IPS-20b (cell line): ENCODE results near the gene OR4C12.
"Not testable (repeated sequence)": the region's sequence is repeated elsewhere in the genome, so short reads cannot be mapped to it uniquely, and the experiment has no call there.

Source experiments
- H3K27ac ChIP-seq: one replicate; pipeline ENCODE4 v1.5.1; 2013; ENCODE audit warnings: low read length
- H3K27me3 ChIP-seq: 2 replicates; pipeline ENCODE4 v1.6.1; 2013; ENCODE audit warnings: mild to moderate bottlenecking, low read length, inconsistent platforms; ENCODE audit not compliant: insufficient read depth
- H3K36me3 ChIP-seq: 2 replicates; pipeline ENCODE4 v1.6.1; 2013; ENCODE audit warnings: low read depth, mild to moderate bottlenecking, inconsistent platforms, low read length, moderate library complexity; ENCODE audit not compliant: insufficient read depth
- H3K4me1 ChIP-seq: 2 replicates; pipeline ENCODE4 v1.6.1; 2013; ENCODE audit warnings: mild to moderate bottlenecking, control low read depth, inconsistent platforms, low read length, moderate library complexity; ENCODE audit not compliant: insufficient read depth
- H3K4me3 ChIP-seq: 2 replicates; pipeline ENCODE4 v1.5.1; 2013; ENCODE audit warnings: mild to moderate bottlenecking, low read length, inconsistent platforms
- H3K9ac ChIP-seq: 2 replicates; pipeline ENCODE4 v1.6.1; 2013; ENCODE audit warnings: low read depth, mild to moderate bottlenecking, inconsistent platforms, low read length, moderate library complexity
- H3K9me3 ChIP-seq: 2 replicates; pipeline ENCODE4 v1.6.1; 2013; ENCODE audit warnings: mild to moderate bottlenecking, low read depth, low read length, inconsistent platforms; ENCODE audit not compliant: insufficient read depth

The OR4C12 gene

GRCh38 chr11:49982435-49982834 lies at the start of gene OR4C12:
TSS of gene OR4C12 (minus strand) at chr11:49982535. CDS start at chr11:49982501, 34 bp downstream.
- H3K9ac ChIP-seq, H3K27me3 ChIP-seq, H3K4me1 ChIP-seq, H3K36me3 ChIP-seq, H3K27ac ChIP-seq, H3K4me3 ChIP-seq: not testable (repeated sequence)
- H3K9me3 ChIP-seq = peaks cover 77% of the 10 kb centered on the region

GRCh38 chr11:50030193-50030592 lies 47.9 kb upstream of the OR4C12 start:
- no peak overlapping the region for H3K27ac ChIP-seq
- no peak overlapping the region for H3K9ac ChIP-seq
- peaks cover 83% of the 10 kb centered on the region for H3K9me3 ChIP-seq
- no peaks in the 10 kb centered on the region for H3K27me3 ChIP-seq
- H3K4me1 ChIP-seq = no peaks in the 10 kb centered on the region
- no peak overlapping the region; the same call in 1 of the 2 replicates for H3K4me3 ChIP-seq
- no peaks in the 10 kb centered on the region for H3K36me3 ChIP-seq

- H3K9me3 ChIP-seq = peaks cover 96% of the 10 kb centered on the region
- no peaks in the 10 kb centered on the region for H3K36me3 ChIP-seq
- no peaks in the 10 kb centered on the region for H3K27me3 ChIP-seq
- H3K4me1 ChIP-seq = no peaks in the 10 kb centered on the region
- no peak overlapping the region for H3K4me3 ChIP-seq
- H3K9ac ChIP-seq = no peak overlapping the region
- no peak overlapping the region for H3K27ac ChIP-seq
Observed at GRCh38 chr11:49995565-49995964, 13.2 kb upstream of the OR4C12 start.

- H3K27ac ChIP-seq, H3K4me1 ChIP-seq, H3K36me3 ChIP-seq, H3K4me3 ChIP-seq, H3K27me3 ChIP-seq, H3K9ac ChIP-seq: not testable (repeated sequence)
- H3K9me3 ChIP-seq = peaks cover 60% of the 10 kb centered on the region
Observed at GRCh38 chr11:49973439-49973838, 8.9 kb downstream of the OR4C12 start.

- Histone ChIP-seq H3K9ac (no peak within 1 kb of the TSS), H3K4me3 (no peak within 1 kb of the TSS), H3K27me3 (no peaks in the 10 kb centered on the region), H3K36me3 (no peaks in the 10 kb centered on the region), H3K27ac (no peak within 1 kb of the TSS), H3K9me3 (peaks cover 68% of the 10 kb centered on the region), H3K4me1 (no peaks in the 10 kb centered on the region)
Observed at GRCh38 chr11:49952091-49952490, 30.2 kb downstream of the OR4C12 start, which contains the start of gene OR4C13. TSS of gene OR4C13 (plus strand) at chr11:49952391. CDS start at chr11:49952423, 32 bp downstream.

GRCh38 chr11:49948701-49949100 lies 33.6 kb downstream of the OR4C12 start:
- H3K4me1 ChIP-seq, H3K4me3 ChIP-seq, H3K27ac ChIP-seq, H3K36me3 ChIP-seq, H3K27me3 ChIP-seq, H3K9ac ChIP-seq: not testable (repeated sequence)
- peaks cover 55% of the 10 kb centered on the region for H3K9me3 ChIP-seq
